Stomach (tissue), 9 donors: ENCODE data around the gene CLEC16A. TPM values are rescaled to one million over a fixed set of nuclear protein-coding genes. Genes with fewer than 3 reads are reported as not detected.

Experiments used
- DNase-seq, 2 donors: peaks; one replicate each; pipeline versions ENCODE4 v3.0.0 to v3.0.0-alpha.2; 2013 to 2019
- H3K27ac ChIP-seq, 5 donors: fragments of 200-600 bp in 4 of 5; sonication (generic) in 4 of 5; one replicate each; pipeline ENCODE4 v1.5.1; 2013 to 2019; ENCODE audit warnings: mild to moderate bottlenecking in 1 of 5, moderate library complexity in 1 of 5
- H3K27me3 ChIP-seq, 3 donors: fragments of 200-600 bp; sonication (generic); one replicate each; pipeline ENCODE4 v1.5.1; 2017 to 2019; ENCODE audit warnings: mixed run types in 1 of 3
- H3K36me3 ChIP-seq, 4 donors: fragments of 200-600 bp; sonication (generic); 1 replicate in 3 of 4; 2 replicates in 1 of 4; pipeline ENCODE4 v1.5.1; 2016 to 2019
- H3K4me1 ChIP-seq, 4 donors: fragments of 200-600 bp; sonication (generic); one replicate each; pipeline ENCODE4 v1.5.1; 2016 to 2019
- H3K4me3 ChIP-seq, 4 donors: fragments of 200-600 bp; sonication (generic) in 3 of 4; one replicate each; pipeline ENCODE4 v1.5.1; 2016 to 2019; ENCODE audit warnings: mild to moderate bottlenecking in 1 of 4
- H3K9me3 ChIP-seq, 4 donors: fragments of 200-600 bp; sonication (generic); one replicate each; pipeline ENCODE4 v1.5.1; 2016 to 2019
- EP300 ChIP-seq: sonication (generic); formaldehyde crosslinking; IDR thresholded peaks from one replicate; pipeline ENCODE4 v1.6.1; 2017; ENCODE audit warnings: antibody characterized with exemption
- POLR2A ChIP-seq, 4 donors: fragments of 450-650 bp; IDR thresholded peaks; one replicate each; pipeline ENCODE4 v1.6.1; 2016; ENCODE audit warnings: antibody characterized with exemption in 4 of 4, control low read depth in 2 of 4, mild to moderate bottlenecking in 1 of 4, moderate library complexity in 1 of 4
- POLR2AphosphoS5 ChIP-seq, 3 donors: sonication (generic); formaldehyde crosslinking; IDR thresholded peaks; one replicate each; pipeline ENCODE4 v1.6.1; 2016; ENCODE audit warnings: antibody characterized with exemption in 3 of 3
- WGBS, 5 donors: extraction: QIAGEN DNeasy Blood & Tissue Kit in 3 of 5; methylation state at CpG; one replicate each; pipeline versions ENCODE4 v1.1.5 to v1.1.7; 2013 to 2018; 5-methylcytosine and 5-hydroxymethylcytosine counted together
- intact Hi-C: fragments of 100-400 bp; cut with DNase I; formaldehyde crosslinking; loops from one replicate; pipeline ENCODE4 v1.15.1; 2023; ENCODE audit warnings: low total_unique reads
- polyA plus RNA-seq, 3 donors: library from polyadenylated mRNA; stranded (reverse); fragments of 200-250 nt; gene quantifications; one replicate each; pipeline ENCODE4 v1.2.3, GENCODE V29; 2013
- total RNA-seq, 5 donors: library from RNA; depleted of rRNA; stranded (reverse); fragments of >200 nt; gene quantifications; one replicate each; pipeline versions ENCODE4 v1.1.0 to v1.2.3, GENCODE V29; 2014 to 2016
- TF ChIP-seq, protein P1 (sequence below), 7 experiments: fragments of 450-650 bp in 4 of 7; fragments of 200-600 bp in 3 of 7; sonication (generic) in 3 of 7; IDR thresholded peaks; one replicate each; pipeline ENCODE4 v1.5.1; 2016 to 2019; ENCODE audit warnings: antibody characterized with exemption in 7 of 7, control low read depth in 2 of 7, mild to moderate bottlenecking in 1 of 7
- donor health status: healthy with polysubstance abuse.
- donor health status: Bipolar disorder and iron deficiency.
- donor health status: healthy.

The CLEC16A gene
- total and polyA plus RNA-seq, 8 donors, result 5.8 to 176 (median 21.8) TPM

DNA sequence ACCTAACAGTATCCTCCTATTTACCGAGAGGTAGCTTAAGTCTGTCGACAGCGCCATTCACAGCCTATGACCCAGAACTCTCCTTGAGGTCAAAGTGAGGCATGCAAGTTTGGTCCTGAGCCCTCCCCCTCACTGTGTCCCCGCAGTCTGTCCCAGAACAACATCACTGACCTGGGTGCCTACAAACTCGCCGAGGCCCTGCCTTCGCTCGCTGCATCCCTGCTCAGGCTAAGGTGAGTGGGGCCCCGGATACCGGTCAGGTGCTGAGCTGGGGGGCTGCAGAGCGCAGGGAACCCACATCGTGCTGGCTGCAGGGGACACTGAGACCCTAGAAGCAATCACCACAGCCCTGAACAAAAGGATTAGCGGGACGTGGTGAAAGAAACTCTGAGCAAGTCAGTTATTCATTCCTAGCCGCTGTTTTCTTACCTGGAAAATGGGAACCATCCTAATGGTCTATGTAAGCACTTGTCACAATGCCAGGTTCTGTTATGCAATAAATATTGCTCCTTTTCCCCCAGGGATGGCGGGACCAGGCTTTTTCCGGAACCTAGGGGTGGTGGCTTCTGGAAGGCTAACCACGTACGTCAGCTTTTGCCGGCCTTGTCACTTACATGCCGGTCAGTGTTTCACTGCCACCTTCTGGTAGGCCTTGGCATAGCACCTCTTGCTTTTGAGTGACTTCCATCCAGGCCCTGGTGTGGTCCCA lies 25.9 kb upstream of the CLEC16A start:
- WGBS, 5 donors, result 36 to 53% (median 43%) methylated on average over 17 to 21 of the region's 21 CpGs

DNA sequence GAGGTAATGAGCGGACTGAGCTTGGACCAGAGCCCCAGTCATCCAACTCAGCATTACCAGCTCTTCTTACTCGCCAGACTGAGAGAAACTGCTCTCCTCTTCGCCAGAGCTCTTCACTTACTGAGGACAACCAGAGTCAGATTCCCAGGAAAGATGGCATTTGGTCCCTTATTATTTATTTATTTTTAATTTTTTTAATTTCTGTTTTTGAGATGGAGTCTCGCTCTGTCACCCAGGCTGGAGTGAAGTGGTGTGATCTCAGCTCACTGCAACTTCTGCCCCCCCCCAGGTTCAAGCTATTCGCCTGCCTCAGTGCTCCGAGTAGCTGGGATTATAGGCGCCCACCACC lies 25.4 kb upstream of the CLEC16A start:
- WGBS, 5 donors, result 56 to 59% (median 58%) methylated on average over 7 of the region's 7 CpGs
- intact Hi-C loops, result no loop called here
- no peaks in the 10 kb centered on the region for H3K27me3 ChIP-seq
- no peak for DNase-seq
- no peak for TF ChIP-seq POLR2A (IDR thresholded peaks at IDR 0.05)
- no peak for TF ChIP-seq EP300
- TF ChIP-seq, protein P1, sequence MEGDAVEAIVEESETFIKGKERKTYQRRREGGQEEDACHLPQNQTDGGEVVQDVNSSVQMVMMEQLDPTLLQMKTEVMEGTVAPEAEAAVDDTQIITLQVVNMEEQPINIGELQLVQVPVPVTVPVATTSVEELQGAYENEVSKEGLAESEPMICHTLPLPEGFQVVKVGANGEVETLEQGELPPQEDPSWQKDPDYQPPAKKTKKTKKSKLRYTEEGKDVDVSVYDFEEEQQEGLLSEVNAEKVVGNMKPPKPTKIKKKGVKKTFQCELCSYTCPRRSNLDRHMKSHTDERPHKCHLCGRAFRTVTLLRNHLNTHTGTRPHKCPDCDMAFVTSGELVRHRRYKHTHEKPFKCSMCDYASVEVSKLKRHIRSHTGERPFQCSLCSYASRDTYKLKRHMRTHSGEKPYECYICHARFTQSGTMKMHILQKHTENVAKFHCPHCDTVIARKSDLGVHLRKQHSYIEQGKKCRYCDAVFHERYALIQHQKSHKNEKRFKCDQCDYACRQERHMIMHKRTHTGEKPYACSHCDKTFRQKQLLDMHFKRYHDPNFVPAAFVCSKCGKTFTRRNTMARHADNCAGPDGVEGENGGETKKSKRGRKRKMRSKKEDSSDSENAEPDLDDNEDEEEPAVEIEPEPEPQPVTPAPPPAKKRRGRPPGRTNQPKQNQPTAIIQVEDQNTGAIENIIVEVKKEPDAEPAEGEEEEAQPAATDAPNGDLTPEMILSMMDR (IDR thresholded peaks at IDR 0.05), result peak in 1 of 7 experiments; percentile 3
- TF ChIP-seq POLR2AphosphoS5 (IDR thresholded peaks at IDR 0.05), result no peak
- peaks cover 0 to 100% (median 30%) of the 10 kb centered on the region in 4 donors for H3K36me3 ChIP-seq
- H3K27ac ChIP-seq, result no peak overlapping the region
- H3K9me3 ChIP-seq, result no peaks in the 10 kb centered on the region
- H3K4me1 ChIP-seq, result peaks cover 7 to 54% (median 29%) of the 10 kb centered on the region in 4 donors
- peak overlapping the region in 1 of 4 donors; percentile 25 for H3K4me3 ChIP-seq

More for the DNA sequence above, 25.9 kb upstream of the CLEC16A start:
- Histone ChIP-seq H3K4me3 (peak overlapping the region in 1 of 4 donors; percentile 25), H3K9me3 (no peaks in the 10 kb centered on the region), H3K27ac (peak overlapping the region in 4 of 5 donors; percentile 30 to 54 (median 53)), H3K27me3 (no peaks in the 10 kb centered on the region), H3K36me3 (peaks cover 0 to 99% (median 25%) of the 10 kb centered on the region in 4 donors), H3K4me1 (peaks cover 7 to 49% (median 24%) of the 10 kb centered on the region in 4 donors)
- intact Hi-C loops, result no loop called here
- peak; percentile 95 to 97 for DNase-seq
- no peak for TF ChIP-seq POLR2A (IDR thresholded peaks at IDR 0.05)
- TF ChIP-seq, protein P1 (IDR thresholded peaks at IDR 0.05), result peak in 6 of 7 experiments; percentile 76 to 97 (median 92)
- peak; percentile 19 for TF ChIP-seq EP300
- TF ChIP-seq POLR2AphosphoS5 (IDR thresholded peaks at IDR 0.05), result peak; percentile 25 to 94 (median 37)

DNA sequence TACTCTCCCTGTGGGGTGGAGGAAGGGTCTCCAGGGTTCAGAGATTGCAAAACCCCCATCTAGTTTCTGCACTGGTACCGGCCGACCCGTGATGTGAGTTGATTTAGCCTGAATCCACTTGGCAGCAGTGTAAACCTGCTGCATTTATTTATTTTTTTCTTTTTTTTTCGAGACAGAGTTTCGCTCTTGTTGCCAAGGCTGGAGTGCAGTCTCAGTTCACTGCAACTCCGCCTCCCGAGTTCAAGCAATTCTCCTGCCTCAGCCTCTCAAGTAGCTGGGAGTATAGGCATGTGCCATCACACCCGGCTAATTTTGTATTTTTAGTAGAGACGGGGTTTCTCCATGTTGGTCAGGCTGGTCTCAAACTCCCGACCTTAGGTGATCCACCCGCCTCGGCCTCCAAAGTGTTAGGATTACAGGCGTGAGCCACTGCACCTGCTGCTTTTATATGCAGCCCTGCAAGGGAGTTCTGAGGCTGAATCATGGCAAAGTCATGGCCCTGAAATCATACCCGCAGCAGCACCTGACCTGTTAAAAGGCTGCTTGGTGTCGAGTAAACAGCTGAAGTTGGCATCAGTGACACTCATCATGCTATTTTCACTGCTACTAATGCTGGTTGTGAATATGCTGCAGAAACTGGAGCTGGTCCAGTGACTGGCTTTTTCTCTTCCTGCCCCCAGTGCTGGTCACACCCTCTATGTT lies 23.5 kb upstream of the CLEC16A start:
- intact Hi-C loops, result no loop called here
- Histone ChIP-seq H3K4me1 (peaks cover 7 to 62% (median 32%) of the 10 kb centered on the region in 4 donors), H3K27me3 (no peaks in the 10 kb centered on the region), H3K36me3 (peaks cover 12 to 100% (median 45%) of the 10 kb centered on the region in 4 donors), H3K27ac (peak overlapping the region in 2 of 5 donors; percentile 32 to 50), H3K9me3 (no peaks in the 10 kb centered on the region), H3K4me3 (no peak overlapping the region)
- DNase-seq, result no peak
- no peak for TF ChIP-seq POLR2A (IDR thresholded peaks at IDR 0.05)
- TF ChIP-seq POLR2AphosphoS5 (IDR thresholded peaks at IDR 0.05), result no peak
- TF ChIP-seq, protein P1 (IDR thresholded peaks at IDR 0.05), result no peak
- no peak for TF ChIP-seq EP300
- WGBS, 5 donors, result 72 to 75% (median 74%) methylated on average over 15 of the region's 15 CpGs

DNA sequence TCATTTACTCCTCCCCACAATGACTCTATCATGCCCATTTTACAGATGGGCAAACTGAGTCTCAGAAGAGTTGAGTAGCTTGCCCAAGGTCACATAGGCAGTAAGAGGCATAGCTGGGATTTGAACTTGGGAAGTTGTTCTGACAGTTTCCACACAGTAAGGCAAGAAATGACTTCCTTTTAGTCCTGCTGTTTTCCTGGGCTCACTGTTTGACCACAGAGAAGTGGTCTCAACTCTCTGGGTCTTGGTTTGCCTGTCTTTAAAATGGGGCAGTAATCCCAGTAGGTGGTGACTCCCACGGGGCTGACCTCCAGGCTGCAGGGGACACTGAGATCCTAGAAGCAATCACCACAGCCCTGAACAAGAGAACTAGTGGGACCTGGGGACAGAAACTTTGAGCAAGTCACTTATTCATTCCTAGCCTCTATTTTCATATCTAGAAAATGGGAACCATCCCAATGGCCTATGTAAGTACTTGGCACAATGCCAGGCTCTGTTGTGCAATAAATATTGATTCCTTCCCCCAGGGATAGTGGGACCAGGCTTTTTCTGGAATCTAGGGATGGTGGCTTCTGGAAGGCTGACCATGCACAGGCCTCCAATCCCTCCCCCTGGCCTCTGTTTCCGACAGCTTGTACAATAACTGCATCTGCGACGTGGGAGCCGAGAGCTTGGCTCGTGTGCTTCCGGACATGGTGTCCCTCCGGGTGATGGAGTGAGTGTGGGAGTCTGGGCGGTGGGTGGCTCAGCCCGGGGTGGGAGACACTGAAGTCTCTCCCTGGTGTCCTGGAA lies 22.6 kb upstream of the CLEC16A start:
- peak in 1 of 3 donors; percentile 56 for TF ChIP-seq POLR2AphosphoS5 (IDR thresholded peaks at IDR 0.05)
- TF ChIP-seq, protein P1 (IDR thresholded peaks at IDR 0.05), result no peak
- intact Hi-C loops, result no loop called here
- Histone ChIP-seq H3K4me3 (no peak overlapping the region), H3K27me3 (no peaks in the 10 kb centered on the region), H3K27ac (peak overlapping the region in 4 of 5 donors; percentile 27 to 72 (median 41)), H3K4me1 (peaks cover 7 to 62% (median 32%) of the 10 kb centered on the region in 4 donors), H3K9me3 (no peaks in the 10 kb centered on the region), H3K36me3 (peaks cover 18 to 100% (median 51%) of the 10 kb centered on the region in 4 donors)
- DNase-seq, result no peak
- WGBS, 5 donors, result 53 to 92% (median 86%) methylated on average over 10 of the region's 10 CpGs
